Right cardiac atrium (tissue), 5 donors: ENCODE measurements around the gene COBL. TPM values are rescaled to one million over a fixed set of nuclear protein-coding genes. Genes with fewer than 3 reads are reported as not detected.

Source experiments
- ATAC-seq, 2 donors: fragments of 200-7000 bp; cut with Tn5 transposase; one replicate each; pipeline versions ENCODE4 v1.8.0 to v1.9.1; 2020; ENCODE audit warnings: moderate library complexity in 2 of 2, mild to moderate bottlenecking in 1 of 2
- DNase-seq, 3 donors: peaks; one replicate each; pipeline ENCODE4 v3.0.0-alpha.2; 2020
- H3K27ac ChIP-seq: one replicate; pipeline ENCODE4 v1.5.1; 2013; ENCODE audit warnings: mild to moderate bottlenecking, low read length, control low read depth, moderate library complexity
- H3K27me3 ChIP-seq: one replicate; pipeline ENCODE4 v1.6.1; 2013; ENCODE audit not compliant: control insufficient read depth, insufficient read depth
- H3K4me1 ChIP-seq: one replicate; pipeline ENCODE4 v1.6.1; 2013; ENCODE audit warnings: low read length; ENCODE audit not compliant: control insufficient read depth, insufficient read depth
- H3K4me3 ChIP-seq: one replicate; pipeline ENCODE4 v1.5.1; 2013; ENCODE audit warnings: low read length, control low read depth
- H3K9me3 ChIP-seq: one replicate; pipeline ENCODE4 v1.6.1; 2013; ENCODE audit warnings: low read length; ENCODE audit not compliant: control insufficient read depth
- WGBS: extraction: QIAGEN DNeasy Blood & Tissue Kit; methylation state at CpG from one replicate; pipeline ENCODE4 v1.1.7; 2013; 5-methylcytosine and 5-hydroxymethylcytosine counted together
- intact Hi-C, 4 donors: fragments of 100-400 bp; cut with DNase I; formaldehyde crosslinking; loops; one replicate each; pipeline versions ENCODE4 v1.11.0 to v1.14.0; 2022 to 2023
- polyA plus RNA-seq: library from polyadenylated mRNA; stranded (reverse); fragments of 200-250 nt; gene quantifications from one replicate; pipeline ENCODE4 v1.2.3, GENCODE V29; 2013
- total RNA-seq, 4 donors: library from RNA; stranded (reverse); fragmentation: NEBNext Ultra II Directional; extraction: Animal tissue kit (Norgen Biotek cat#: 25700); gene quantifications; one replicate each; pipeline ENCODE4 v1.2.1, GENCODE V29; 2021
- donor health status: healthy with polysubstance abuse.
- donor health status: DM: no; HTN: yes; CAD: no.
- donor health status: DM: no; HTN: no; CAD: no.
- donor health status: DM: no; HTN: yes; CAD: no; lungs with severe emphysema.
- donor health status: DM: yes; HTN: yes; CAD: no.

The COBL gene
- total and polyA plus RNA-seq, 5 donors = 27.0 to 56.5 (median 53.3) TPM

DNA sequence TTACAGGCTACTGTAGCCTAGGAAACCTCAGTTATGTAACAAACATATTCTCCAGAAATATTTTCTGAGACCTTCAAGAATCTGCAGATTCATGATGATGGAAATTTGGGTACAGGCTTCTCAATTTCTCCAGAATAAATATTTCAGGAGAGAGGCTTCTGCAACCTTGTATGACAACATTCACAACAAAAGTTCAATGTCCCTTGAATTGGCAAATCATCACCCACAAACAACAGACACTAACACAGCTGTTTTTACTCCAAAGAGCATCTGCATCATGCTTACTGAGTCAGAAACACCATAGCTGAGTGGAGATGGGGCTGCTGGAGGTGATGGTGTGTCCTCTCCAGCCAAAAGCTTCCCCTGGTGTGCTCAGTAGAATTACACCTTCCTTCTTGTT, 9.3 kb upstream of the COBL start:
- intact Hi-C loops = no loop called here

DNA sequence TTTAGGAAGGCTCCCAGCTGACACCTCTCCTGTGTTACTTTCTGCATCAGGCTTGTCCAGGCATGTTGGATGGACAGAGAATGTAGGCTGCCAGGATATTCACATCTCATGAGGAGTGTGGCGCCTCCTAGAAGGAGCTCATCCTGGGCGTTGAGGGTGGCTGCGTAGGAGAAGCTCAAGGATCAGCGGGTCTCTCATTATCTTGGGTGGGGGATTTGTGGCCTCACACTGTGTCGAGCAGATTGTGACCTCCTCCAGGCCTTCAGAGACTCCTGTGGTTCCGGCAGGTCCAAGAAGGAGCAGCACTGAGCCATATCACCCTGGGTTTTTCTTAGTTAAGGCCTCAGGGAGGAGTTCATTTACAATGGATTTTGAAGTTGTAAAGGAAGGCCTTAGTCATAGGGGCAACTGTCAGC, 8.7 kb upstream of the COBL start:
- DNase-seq (no peak), ATAC-seq (no peak)
- no peak overlapping the region for H3K4me3 ChIP-seq
- H3K4me1 ChIP-seq = no peaks in the 10 kb centered on the region
- no peaks in the 10 kb centered on the region for H3K27me3 ChIP-seq
- H3K27ac ChIP-seq = no peak overlapping the region
- intact Hi-C loops = no loop called here
- 77% methylated on average over 6 of the region's 6 CpGs for WGBS
- no peaks in the 10 kb centered on the region for H3K9me3 ChIP-seq

More for the DNA sequence above, 9.3 kb upstream of the COBL start:
- Histone ChIP-seq H3K27me3 (no peaks in the 10 kb centered on the region), H3K27ac (no peak overlapping the region), H3K4me3 (no peak overlapping the region), H3K9me3 (no peaks in the 10 kb centered on the region), H3K4me1 (no peaks in the 10 kb centered on the region)
- ATAC-seq (no peak), DNase-seq (no peak)

DNA sequence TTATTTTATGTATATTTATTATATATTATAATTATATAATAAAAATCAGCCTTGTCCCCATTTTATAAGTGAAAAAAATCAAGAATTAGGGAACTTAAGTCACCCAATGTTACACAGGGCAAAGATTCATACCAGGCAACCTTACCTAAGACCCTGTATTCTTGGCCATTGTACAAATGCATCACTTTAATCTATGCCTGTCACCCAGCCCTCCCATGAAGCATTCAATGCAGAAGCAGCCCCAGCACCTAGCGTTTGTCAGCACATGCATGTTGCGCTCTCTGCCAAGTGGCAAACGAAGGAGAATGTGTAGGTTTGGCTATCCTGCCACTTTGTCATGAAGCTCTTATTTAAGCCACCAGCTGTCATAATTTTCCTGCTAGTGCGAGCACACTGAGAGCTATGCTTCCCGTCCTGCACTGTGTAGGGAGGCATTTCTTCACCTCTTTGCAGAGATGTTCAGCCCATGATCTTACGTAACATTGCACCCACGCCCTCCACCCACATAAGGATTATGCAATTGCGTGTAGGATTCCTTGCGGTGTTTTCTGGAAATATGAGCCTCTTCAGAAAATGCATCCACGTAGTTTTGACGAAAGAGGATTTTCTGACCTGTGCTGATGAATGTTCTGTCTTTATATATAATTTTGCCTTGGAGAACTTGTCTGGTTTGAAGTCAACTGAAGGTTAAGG, 7.7 kb upstream of the COBL start:
- H3K4me1 ChIP-seq = no peaks in the 10 kb centered on the region
- WGBS = 79% methylated on average over 11 of the region's 11 CpGs
- no peak overlapping the region for H3K4me3 ChIP-seq
- intact Hi-C loops = no loop called here
- no peaks in the 10 kb centered on the region for H3K27me3 ChIP-seq
- no peak for DNase-seq
- H3K27ac ChIP-seq = no peak overlapping the region
- no peak for ATAC-seq
- H3K9me3 ChIP-seq = no peaks in the 10 kb centered on the region

DNA sequence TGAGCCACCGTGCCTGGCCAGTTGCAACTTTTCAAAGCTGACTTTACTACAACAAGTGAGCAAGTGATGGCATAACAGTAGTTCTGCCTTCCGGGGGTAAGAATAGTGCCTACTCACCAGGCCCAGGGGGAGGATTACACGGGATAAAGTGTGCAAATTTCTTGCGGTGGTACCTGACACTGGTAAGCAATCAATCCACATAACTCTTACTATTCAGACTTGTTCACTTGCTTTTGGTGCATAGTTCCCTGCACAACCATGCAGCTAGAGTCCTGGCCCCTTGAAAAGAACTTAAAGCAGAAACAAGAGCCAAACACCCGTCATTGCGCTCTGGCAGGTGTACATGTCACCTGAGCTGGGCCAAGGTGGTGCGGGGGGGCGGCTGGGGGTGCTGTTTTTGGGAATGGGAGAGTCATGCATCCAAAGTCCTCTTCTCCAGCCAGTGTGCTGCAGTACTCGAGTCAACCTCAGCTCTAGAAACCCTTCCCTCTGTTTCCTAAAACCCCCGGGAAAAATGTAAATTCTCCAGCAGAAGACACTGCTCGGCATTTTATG, 5.4 kb upstream of the COBL start:
- DNase-seq (no peak), ATAC-seq (no peak)
- peaks cover 3% of the 10 kb centered on the region for H3K4me1 ChIP-seq
- no peak overlapping the region for H3K4me3 ChIP-seq
- H3K9me3 ChIP-seq = no peaks in the 10 kb centered on the region
- H3K27me3 ChIP-seq = no peaks in the 10 kb centered on the region
- intact Hi-C loops = no loop called here
- H3K27ac ChIP-seq = no peak overlapping the region
- 81% methylated on average over 11 of the region's 11 CpGs for WGBS

DNA sequence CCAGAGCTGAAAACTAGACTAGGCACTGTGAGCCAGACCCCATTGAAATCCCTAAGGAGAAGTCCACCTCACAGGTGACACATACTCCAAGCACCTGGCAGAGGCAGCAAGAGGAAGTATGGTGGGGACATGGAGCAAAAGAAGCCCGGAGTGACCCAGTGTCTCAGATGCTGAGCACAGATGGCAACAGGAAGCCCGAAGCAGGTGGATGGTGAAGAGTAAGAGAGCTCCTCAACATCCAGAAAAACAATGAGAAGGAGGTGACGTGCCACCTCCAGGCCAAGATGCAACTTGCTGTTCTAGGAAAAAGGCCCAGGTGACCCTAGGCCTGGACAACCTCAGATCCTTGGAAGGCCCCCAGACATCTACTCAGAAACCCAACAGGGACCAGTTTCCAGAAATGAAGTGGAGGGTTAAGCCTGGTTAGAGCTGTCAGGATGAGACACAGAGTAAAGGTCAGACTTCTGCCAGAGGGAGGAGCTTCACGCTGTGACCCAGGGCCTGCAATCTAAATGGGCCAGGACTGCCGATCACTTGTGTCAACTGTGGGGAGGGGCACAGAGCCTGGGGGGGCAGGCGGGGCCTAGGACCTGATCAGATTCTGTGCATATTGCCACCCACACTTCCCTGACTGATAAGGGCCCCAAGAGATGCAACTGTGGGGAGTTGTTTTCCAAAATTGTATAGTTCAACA, 2.4 kb upstream of the COBL start:
- Histone ChIP-seq H3K27me3 (no peaks in the 10 kb centered on the region), H3K4me1 (peaks cover 4% of the 10 kb centered on the region), H3K27ac (no peak overlapping the region), H3K4me3 (no peak overlapping the region), H3K9me3 (no peaks in the 10 kb centered on the region)
- 70% methylated on average over 6 of the region's 6 CpGs for WGBS
- ATAC-seq (no peak), DNase-seq (no peak)
- intact Hi-C loops = no loop called here

DNA sequence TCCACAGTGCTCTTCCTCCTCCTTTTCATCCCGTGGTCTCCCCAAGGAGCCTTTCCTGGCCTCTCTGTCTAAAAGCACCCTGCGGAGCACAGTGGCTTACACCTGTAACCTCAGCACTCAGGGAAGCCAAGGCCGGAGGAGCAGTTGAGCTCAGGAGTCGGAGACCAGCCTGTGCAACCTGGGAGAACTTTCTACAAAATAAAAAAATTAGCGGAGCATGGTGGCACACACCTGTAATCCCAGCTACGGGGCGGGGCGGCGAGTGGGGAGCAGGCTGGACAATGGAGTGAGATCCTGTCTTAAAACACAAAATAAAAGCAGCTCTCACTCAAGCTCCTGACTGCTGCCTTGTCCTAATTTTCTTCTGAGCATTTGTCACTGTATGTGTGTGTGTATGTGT, 1.4 kb upstream of the COBL start:
- intact Hi-C loops = no loop called here
- peaks cover 4% of the 10 kb centered on the region for H3K4me1 ChIP-seq
- no peak overlapping the region for H3K4me3 ChIP-seq
- 83% methylated on average over 9 of the region's 9 CpGs for WGBS
- H3K27ac ChIP-seq = no peak overlapping the region
- ATAC-seq = no peak
- H3K27me3 ChIP-seq = no peaks in the 10 kb centered on the region
- DNase-seq = no peak
- H3K9me3 ChIP-seq = no peaks in the 10 kb centered on the region

DNA sequence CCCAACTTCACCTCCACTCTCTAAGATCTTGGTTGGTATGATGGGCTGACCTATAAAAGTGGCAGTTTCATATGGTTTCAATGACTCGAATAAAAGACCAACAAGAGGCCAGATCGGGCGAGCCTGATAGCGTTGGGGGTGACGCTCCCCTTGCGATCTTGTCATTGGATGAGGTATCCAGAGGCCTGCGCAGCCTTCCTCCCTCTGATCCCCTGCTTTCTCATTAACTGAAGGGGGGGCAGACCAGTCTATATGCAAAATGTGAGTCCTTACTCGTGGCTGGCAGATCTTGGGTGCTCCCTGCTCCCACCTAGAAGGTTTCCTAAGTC, 937 bp upstream of the COBL start:
- no peak for DNase-seq
- Histone ChIP-seq H3K27me3 (no peaks in the 10 kb centered on the region), H3K4me3 (no peak overlapping the region), H3K9me3 (no peaks in the 10 kb centered on the region), H3K4me1 (peaks cover 4% of the 10 kb centered on the region), H3K27ac (no peak overlapping the region)
- intact Hi-C loops = no loop called here
- 54% methylated on average over 8 of the region's 8 CpGs for WGBS
- ATAC-seq = no peak

DNA sequence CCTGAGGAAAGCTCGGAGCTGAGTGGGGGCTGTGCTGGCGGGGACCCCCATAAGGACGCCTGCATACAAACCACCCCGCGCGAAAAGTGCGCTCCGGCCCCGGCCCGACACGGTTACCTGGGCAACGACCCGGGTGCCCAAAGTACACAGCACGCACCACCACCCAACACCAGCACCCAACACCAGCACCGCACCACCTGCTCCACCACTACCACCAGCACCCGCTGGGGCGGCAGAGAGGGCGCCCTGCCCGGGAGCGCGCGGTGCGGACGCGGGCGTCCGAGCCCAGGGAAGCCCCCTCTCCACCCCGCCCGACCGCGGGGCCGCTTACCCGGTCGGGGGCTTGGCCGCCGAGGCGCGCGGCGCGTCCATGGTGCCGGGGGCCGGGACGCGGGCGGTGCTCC, 345 bp downstream of the COBL start:
- DNase-seq = peak; percentile 22 to 57 (median 50)
- Histone ChIP-seq H3K4me1 (peaks cover 4% of the 10 kb centered on the region), H3K9me3 (no peaks in the 10 kb centered on the region), H3K27me3 (no peaks in the 10 kb centered on the region), H3K4me3 (peak overlapping the region; percentile 25), H3K27ac (no peak overlapping the region)
- peak; percentile 73 to 76 for ATAC-seq
- under 1% methylated on average over 46 of the region's 46 CpGs for WGBS
- intact Hi-C loops = no loop called here

DNA sequence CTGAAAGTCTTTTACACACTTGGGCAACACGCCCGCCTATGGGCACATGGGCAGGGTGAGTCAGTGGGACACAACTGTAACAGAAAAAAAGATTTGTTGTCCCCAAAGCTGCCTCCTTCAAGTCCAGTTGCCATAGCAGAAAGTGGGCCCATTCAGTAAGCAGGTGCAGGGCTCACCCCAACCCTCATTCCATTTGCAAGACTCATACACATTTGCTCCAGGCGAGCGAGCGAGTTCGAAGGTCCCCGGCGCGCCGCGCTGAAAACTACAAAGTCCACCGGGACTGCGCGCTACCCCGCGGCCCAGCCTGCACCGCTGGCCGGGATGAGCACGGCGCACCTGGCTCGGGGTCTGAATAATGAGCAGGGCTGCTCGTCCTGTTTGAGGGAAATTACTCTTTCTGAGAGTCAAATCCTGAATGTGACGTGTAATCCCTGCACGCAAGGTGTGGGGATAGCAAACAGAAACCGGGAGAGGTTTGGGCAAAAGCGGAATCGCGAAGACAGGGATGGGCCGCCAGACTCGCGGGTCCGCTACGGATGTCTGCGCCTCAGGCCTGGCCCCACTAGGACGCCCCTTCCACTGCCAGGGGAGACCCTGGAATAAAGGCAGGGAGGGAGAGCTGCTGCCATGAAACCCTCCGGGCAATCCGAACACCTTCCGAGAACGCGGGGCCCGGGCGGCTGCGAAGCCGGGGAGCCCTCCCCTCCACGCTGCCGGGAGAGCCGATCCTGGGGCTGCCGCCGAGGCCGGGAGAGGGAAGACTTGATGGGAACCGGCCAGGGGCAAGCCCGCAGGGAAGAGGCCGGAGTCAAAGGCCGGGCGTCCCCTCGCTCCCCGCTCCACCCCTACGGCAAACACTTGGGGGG, 982 bp downstream of the COBL start:
- DNase-seq = peak in 1 of 3 donors; percentile 57
- intact Hi-C loops = no loop called here
- no peaks in the 10 kb centered on the region for H3K27me3 ChIP-seq
- H3K9me3 ChIP-seq = no peaks in the 10 kb centered on the region
- peaks cover 4% of the 10 kb centered on the region for H3K4me1 ChIP-seq
- peak overlapping the region; percentile 25 for H3K4me3 ChIP-seq
- WGBS = 8% methylated on average over 58 of the region's 58 CpGs
- peak; percentile 38 to 61 for ATAC-seq
- H3K27ac ChIP-seq = peak overlapping the region; percentile 15

DNA sequence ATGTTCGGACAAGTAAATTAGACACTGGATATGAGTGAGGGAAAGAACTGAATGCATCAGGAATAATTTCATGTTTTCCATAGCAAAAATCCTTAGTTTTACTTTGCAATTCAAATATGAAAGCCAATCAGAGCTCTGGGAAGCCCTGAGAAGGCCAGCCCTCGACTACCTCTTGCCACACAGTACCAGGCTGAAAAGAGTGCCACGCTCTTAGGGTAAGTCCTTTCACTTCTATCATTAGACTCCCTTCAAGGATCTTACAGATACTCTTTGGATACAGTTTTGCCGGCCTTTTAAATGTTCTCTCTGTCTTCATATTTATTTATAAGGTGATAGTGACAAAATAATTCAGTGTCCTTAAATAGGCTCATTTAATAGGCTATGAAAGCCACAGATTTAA, 1.9 kb downstream of the COBL start:
- no peak overlapping the region for H3K4me3 ChIP-seq
- DNase-seq = no peak

More for the DNA sequence above, 1.9 kb downstream of the COBL start:
- Histone ChIP-seq H3K27ac (no peak overlapping the region), H3K9me3 (no peaks in the 10 kb centered on the region), H3K4me1 (peaks cover 4% of the 10 kb centered on the region), H3K27me3 (no peaks in the 10 kb centered on the region)
- ATAC-seq = no peak
- intact Hi-C loops = no loop called here
- 82% methylated on average over 4 of the region's 4 CpGs for WGBS
